A673 (cell line): ENCODE measurements around the gene NPSR1.

Source experiments
- EZH2 ChIP-seq: fragments of 200-600 bp; sonication (generic); IDR thresholded peaks from 2 replicates; pipeline ENCODE4 v1.6.1; 2017; ENCODE audit warnings: borderline replicate concordance, low read depth, mild to moderate bottlenecking, mixed read lengths, antibody characterized with exemption, low read length; ENCODE audit not compliant: poor library complexity, severe bottlenecking
- TF ChIP-seq, protein P1 (sequence below): fragments of 300-800, 200-600 bp; sonication (generic); conservative IDR thresholded peaks from 2 replicates; pipeline ENCODE4 v1.5.1; 2017; ENCODE audit warnings: low read depth, mild to moderate bottlenecking, antibody characterized with exemption, low read length, moderate library complexity, mixed read lengths

DNA sequence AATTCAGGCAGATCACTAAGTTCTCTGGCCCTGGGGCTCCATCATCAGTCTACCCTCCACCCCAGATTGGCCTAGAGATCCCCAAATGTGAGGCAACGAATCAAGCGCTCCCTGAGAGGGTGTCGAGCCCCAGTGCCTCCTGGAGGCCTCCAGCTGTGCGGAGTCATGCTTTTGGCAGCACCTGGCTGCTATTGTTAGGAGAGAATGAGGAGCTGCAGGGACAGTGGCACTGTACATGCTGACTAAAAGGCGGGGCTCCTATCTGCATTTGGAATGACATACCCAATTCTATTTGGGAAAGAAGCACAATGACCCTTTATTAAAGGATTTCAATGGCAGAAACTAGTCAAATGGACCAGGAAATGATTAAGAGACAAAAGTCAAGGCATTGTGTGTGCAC is 217.5 kb downstream of the NPSR1 start:
- TF ChIP-seq, protein P1, sequence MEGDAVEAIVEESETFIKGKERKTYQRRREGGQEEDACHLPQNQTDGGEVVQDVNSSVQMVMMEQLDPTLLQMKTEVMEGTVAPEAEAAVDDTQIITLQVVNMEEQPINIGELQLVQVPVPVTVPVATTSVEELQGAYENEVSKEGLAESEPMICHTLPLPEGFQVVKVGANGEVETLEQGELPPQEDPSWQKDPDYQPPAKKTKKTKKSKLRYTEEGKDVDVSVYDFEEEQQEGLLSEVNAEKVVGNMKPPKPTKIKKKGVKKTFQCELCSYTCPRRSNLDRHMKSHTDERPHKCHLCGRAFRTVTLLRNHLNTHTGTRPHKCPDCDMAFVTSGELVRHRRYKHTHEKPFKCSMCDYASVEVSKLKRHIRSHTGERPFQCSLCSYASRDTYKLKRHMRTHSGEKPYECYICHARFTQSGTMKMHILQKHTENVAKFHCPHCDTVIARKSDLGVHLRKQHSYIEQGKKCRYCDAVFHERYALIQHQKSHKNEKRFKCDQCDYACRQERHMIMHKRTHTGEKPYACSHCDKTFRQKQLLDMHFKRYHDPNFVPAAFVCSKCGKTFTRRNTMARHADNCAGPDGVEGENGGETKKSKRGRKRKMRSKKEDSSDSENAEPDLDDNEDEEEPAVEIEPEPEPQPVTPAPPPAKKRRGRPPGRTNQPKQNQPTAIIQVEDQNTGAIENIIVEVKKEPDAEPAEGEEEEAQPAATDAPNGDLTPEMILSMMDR = no peak
- no peak for TF ChIP-seq EZH2
